ENCODE data around the gene MSL2.

- TF ChIP-seq CTCF (IDR thresholded peaks at IDR 0.05 in 8 of 11, conservative IDR thresholded peaks at IDR 0.05 in 3 of 11) (no peak), POLR2A (IDR thresholded peaks at IDR 0.05) (no peak)
These were observed 34.6 kb downstream of the MSL2 start for GRCh38 chr3:136161516-136161915.
